Esophagus muscularis mucosa (tissue), 4 donors: ENCODE measurements around the gene CTAGE6. TPM values are rescaled to one million over a fixed set of nuclear protein-coding genes. Genes with fewer than 3 reads are reported as not detected.
"Not testable (repeated sequence)": the region's sequence is repeated elsewhere in the genome, so short reads cannot be mapped to it uniquely, and the experiment has no call there.

Source experiments
- DNase-seq: peaks from one replicate; pipeline ENCODE4 v3.0.0-alpha.2; 2017; ENCODE audit errors: extremely low spot score
- H3K27ac ChIP-seq, 4 donors: fragments of 200-600 bp; sonication (generic); replicated peaks in 1 of 4; 1 replicate in 3 of 4; 2 replicates in 1 of 4; pipeline ENCODE4 v1.5.1; 2016 to 2019; ENCODE audit warnings: mild to moderate bottlenecking in 1 of 4
- H3K27me3 ChIP-seq, 4 donors: fragments of 200-600 bp; sonication (generic); one replicate each; pipeline versions ENCODE4 v1.5.1 to v1.6.0; 2016 to 2019
- H3K36me3 ChIP-seq, 4 donors: fragments of 200-600 bp; sonication (generic); one replicate each; pipeline ENCODE4 v1.5.1; 2016 to 2019
- H3K4me1 ChIP-seq, 4 donors: fragments of 200-600 bp; sonication (generic); one replicate each; pipeline ENCODE4 v1.5.1; 2016 to 2019
- H3K4me3 ChIP-seq, 4 donors: fragments of 200-600 bp; sonication (generic); 1 replicate in 2 of 4; 2 replicates in 2 of 4; pipeline ENCODE4 v1.5.1; 2016 to 2019; ENCODE audit warnings: mild to moderate bottlenecking in 4 of 4, moderate library complexity in 1 of 4
- H3K9me3 ChIP-seq, 4 donors: fragments of 200-600 bp; sonication (generic); 1 replicate in 3 of 4; 2 replicates in 1 of 4; pipeline ENCODE4 v1.5.1; 2016 to 2019
- WGBS: methylation state at CpG from one replicate; pipeline ENCODE4 v1.1.5; 2018; 5-methylcytosine and 5-hydroxymethylcytosine counted together
- intact Hi-C: fragments of 100-400 bp; cut with DNase I; formaldehyde crosslinking; loops from one replicate; pipeline ENCODE4 v1.15.1; 2023
- small RNA-seq, 3 donors: library from RNA; depleted of rRNA; stranded (forward); fragments of <200 nt; gene quantifications; one replicate each; pipeline ENCODE3, GENCODE V24; 2016
- total RNA-seq, 4 donors: library from RNA; depleted of rRNA; stranded (reverse); fragments of >200 nt; gene quantifications; one replicate each; pipeline versions ENCODE4 v1.1.0 to v1.2.1, GENCODE V29; 2016

CTAGE6 gene
- total RNA-seq, 4 donors from 2014 or later = 0.83 to 1.7 TPM; not detected in 2

- H3K4me3 ChIP-seq, DNase-seq, H3K36me3 ChIP-seq, H3K4me1 ChIP-seq, H3K27ac ChIP-seq, intact Hi-C loops, H3K27me3 ChIP-seq, H3K9me3 ChIP-seq: not testable (repeated sequence)
Measured at GRCh38 chr7:143715543-143716193, 41.8 kb downstream of the CTAGE6 start.

DNA sequence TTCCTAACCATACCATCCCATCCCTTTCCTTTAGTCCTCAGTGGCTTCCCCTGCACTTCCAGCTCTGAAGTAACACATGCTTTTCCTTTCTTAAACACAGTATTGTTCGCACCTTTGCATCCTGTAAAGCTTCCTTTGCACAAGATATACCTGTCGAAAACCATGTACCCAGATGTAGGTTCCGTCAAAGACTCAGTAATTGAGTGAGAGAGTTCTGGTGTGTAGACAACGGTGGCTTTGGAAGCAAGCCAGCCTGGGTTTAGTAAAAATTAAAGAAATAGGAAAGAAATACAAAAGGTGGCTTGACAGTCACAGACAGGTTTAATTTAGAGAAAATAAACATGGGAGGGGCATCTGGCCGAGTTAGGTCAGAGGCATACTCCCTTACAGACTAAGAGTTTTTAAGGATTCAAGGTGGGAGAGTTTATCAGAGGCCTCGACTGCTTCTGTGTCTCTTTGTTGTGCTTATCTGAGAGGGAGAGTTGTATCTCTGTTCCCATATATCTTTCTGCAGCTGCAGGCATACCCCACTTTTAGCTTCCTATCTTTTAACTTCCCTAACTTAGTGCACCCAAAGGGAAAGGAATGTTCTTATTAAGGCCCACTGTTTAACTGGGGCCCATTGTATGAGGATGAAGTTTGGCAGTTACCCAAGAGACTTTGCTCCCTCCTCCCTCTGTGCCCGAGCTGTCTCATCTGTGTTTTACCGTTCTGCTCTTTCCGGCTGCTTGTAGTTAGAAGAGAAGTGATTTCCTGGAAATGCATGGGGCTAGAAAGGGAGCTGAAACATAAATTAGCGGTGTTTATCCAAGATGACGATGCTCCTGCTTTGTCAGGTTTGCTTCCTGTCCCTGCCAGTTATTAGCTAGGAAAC, 42.7 kb downstream of the CTAGE6 start:
- H3K36me3 ChIP-seq, H3K4me3 ChIP-seq, H3K4me1 ChIP-seq, DNase-seq, intact Hi-C loops, H3K9me3 ChIP-seq, H3K27ac ChIP-seq, H3K27me3 ChIP-seq: not testable (repeated sequence)
- no CpG with 5 or more reads among the region's 11 CpGs for WGBS

GRCh38 chr7:143712381-143712780, 45.1 kb downstream of the CTAGE6 start:
- H3K27ac ChIP-seq, intact Hi-C loops, H3K4me1 ChIP-seq, DNase-seq, H3K27me3 ChIP-seq, H3K36me3 ChIP-seq, H3K4me3 ChIP-seq, H3K9me3 ChIP-seq: not testable (repeated sequence)
- WGBS = 100% methylated on average over 2 of the region's 5 CpGs

GRCh38 chr7:143711727-143712324, 45.7 kb downstream of the CTAGE6 start:
- intact Hi-C loops, H3K27me3 ChIP-seq, H3K27ac ChIP-seq, H3K36me3 ChIP-seq, H3K4me1 ChIP-seq, DNase-seq, H3K4me3 ChIP-seq, H3K9me3 ChIP-seq: not testable (repeated sequence)
- no CpG with 5 or more reads among the region's 4 CpGs for WGBS

DNA sequence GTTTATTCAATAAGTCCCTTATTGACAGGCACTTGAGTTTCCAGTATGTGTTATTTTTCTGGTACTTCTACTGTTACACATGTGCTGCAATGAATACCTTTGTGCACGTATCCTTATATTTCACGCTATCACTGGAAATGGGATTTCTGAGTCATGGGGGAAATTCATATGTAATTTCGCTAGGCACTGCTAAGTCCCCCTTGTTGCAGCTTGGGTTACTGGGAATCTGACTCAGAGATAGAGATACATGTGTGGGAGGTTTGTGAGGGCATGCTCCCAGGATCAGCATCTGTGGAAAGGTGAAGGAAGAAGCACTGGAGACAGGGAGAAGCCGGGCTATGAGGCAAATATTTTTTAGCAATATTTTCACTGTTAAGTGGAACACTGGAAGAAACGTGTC, 47.6 kb downstream of the CTAGE6 start:
- DNase-seq, H3K9me3 ChIP-seq, H3K36me3 ChIP-seq, H3K4me1 ChIP-seq, intact Hi-C loops, H3K4me3 ChIP-seq, H3K27me3 ChIP-seq, H3K27ac ChIP-seq: not testable (repeated sequence)
- WGBS = no CpG with 5 or more reads among the region's 5 CpGs

Small RNA genes lying within 50 kb of the gene (small RNA-seq; reads per million reads assigned to genes)
- 0 reads per million in 3 donors for gene RNU6-267P

Other genes starting within 250 kb of the CTAGE6 start
- gene CTAGE15, start 185.9 kb downstream of the CTAGE6 start, total RNA-seq = under 1 TPM in 1 of 4 donors, not detected in 3; 0.34 TPM
- gene TCAF2, start 136.7 kb downstream of the CTAGE6 start, total RNA-seq = 1 to 10 TPM in 3 of 4 donors, under 1 TPM in 1; 0.83 to 4.0 (median 1.6) TPM
- 10 to 100 TPM; 38.2 to 62.7 (median 52.4) TPM for gene TCAF1, start 144.5 kb upstream of the CTAGE6 start, total RNA-seq
- not detected for gene OR2F2, start 177.5 kb upstream of the CTAGE6 start, total RNA-seq
- gene OR2F1, start 197.1 kb upstream of the CTAGE6 start, total RNA-seq = not detected
- not detected for gene OR6B1, start 242.6 kb upstream of the CTAGE6 start, total RNA-seq